ENCODE measurements around the gene DESI2. TPM values are rescaled to one million over a fixed set of nuclear protein-coding genes. Genes with fewer than 3 reads are reported as not detected.

DESI2 gene
- total RNA-seq, 4 donors from 2014 or later = 16.7 to 109 (median 37.7) TPM

DNA sequence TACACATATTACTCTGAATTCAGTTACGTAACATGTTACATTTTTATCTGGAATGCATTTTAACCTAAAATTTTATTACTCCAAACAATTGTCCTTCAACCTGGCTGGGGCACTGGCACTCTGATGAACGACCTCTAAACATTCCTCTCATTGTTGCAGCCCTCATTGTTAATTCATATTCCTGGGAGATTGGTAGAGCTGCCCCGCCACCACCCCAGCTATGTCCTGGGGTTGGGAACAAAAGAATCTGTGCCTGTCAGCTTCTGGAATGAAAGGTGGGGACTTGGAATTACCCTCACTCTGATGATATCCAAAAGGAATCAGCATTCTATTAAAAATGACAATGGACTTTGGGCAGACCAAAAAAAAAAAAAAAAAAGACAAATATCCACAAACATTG lies 38.0 kb upstream of the DESI2 start:
- Histone ChIP-seq H3K36me3 (no peaks in the 10 kb centered on the region), H3K27ac (no peak overlapping the region), H3K4me1 (no peaks in the 10 kb centered on the region), H3K27me3 (no peaks in the 10 kb centered on the region), H3K9me3 (no peaks in the 10 kb centered on the region), H3K4me3 (no peak overlapping the region)
- intact Hi-C loops (cut with DNase I; ENCODE audit: low total_unique reads) = no loop called here
- DNase-seq = no peak
- no peak for TF ChIP-seq POLR2A (IDR thresholded peaks at IDR 0.05)
- TF ChIP-seq, protein P1, sequence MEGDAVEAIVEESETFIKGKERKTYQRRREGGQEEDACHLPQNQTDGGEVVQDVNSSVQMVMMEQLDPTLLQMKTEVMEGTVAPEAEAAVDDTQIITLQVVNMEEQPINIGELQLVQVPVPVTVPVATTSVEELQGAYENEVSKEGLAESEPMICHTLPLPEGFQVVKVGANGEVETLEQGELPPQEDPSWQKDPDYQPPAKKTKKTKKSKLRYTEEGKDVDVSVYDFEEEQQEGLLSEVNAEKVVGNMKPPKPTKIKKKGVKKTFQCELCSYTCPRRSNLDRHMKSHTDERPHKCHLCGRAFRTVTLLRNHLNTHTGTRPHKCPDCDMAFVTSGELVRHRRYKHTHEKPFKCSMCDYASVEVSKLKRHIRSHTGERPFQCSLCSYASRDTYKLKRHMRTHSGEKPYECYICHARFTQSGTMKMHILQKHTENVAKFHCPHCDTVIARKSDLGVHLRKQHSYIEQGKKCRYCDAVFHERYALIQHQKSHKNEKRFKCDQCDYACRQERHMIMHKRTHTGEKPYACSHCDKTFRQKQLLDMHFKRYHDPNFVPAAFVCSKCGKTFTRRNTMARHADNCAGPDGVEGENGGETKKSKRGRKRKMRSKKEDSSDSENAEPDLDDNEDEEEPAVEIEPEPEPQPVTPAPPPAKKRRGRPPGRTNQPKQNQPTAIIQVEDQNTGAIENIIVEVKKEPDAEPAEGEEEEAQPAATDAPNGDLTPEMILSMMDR (IDR thresholded peaks at IDR 0.05) = no peak

DNA sequence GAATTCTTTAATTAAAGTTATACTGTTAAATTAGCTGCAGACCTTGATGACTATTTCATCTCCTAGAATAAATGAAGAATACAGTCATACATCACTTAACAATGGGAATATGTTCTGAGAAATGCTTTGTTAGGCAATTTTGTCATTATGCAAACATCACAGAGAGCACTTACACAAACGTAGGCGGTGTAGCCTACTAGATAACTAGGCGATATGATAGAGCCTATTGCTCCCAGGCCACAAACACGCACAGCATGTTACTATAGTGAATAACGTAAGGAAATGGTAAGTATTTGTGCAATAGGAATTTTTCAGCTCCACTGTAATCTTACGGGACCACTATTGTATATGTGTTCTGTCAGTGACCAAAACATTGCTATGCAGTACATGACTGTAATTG lies 37.6 kb upstream of the DESI2 start:
- no peak for DNase-seq
- Histone ChIP-seq H3K27me3 (no peaks in the 10 kb centered on the region), H3K4me3 (no peak overlapping the region), H3K36me3 (no peaks in the 10 kb centered on the region), H3K4me1 (no peaks in the 10 kb centered on the region), H3K27ac (no peak overlapping the region), H3K9me3 (no peaks in the 10 kb centered on the region)
- intact Hi-C loops (cut with DNase I; ENCODE audit: low total_unique reads) = no loop called here
- no peak for TF ChIP-seq POLR2A (IDR thresholded peaks at IDR 0.05)
- TF ChIP-seq, protein P1 (IDR thresholded peaks at IDR 0.05) = no peak

DNA sequence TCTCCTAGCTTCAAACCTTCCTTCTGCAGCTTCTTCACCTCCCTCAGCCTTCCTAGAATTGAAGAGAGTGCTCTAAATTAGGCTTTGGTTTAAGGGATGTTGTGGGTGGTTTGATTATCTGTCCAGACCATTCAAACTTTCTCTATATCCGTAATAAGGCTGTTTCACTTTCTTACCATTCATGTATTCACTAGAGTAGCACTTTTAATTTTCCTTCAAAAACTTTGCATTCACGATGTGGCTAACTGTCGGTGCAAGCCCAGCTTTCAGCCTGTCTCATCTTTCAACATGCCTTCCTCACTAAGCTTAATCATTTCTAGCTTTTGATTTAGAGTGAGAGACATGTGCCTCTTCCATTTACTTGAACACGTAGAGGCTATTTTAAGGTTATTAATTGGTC lies 26.2 kb upstream of the DESI2 start:
- no peak for TF ChIP-seq POLR2A (IDR thresholded peaks at IDR 0.05)
- TF ChIP-seq, protein P1 (IDR thresholded peaks at IDR 0.05) = no peak
- no peaks in the 10 kb centered on the region for H3K4me1 ChIP-seq
- DNase-seq = no peak
- intact Hi-C loops (cut with DNase I; ENCODE audit: low total_unique reads) = no loop called here
- H3K4me3 ChIP-seq = no peak overlapping the region
- no peaks in the 10 kb centered on the region for H3K36me3 ChIP-seq
- no peaks in the 10 kb centered on the region for H3K9me3 ChIP-seq
- H3K27me3 ChIP-seq = no peaks in the 10 kb centered on the region
- H3K27ac ChIP-seq = no peak overlapping the region

DNA sequence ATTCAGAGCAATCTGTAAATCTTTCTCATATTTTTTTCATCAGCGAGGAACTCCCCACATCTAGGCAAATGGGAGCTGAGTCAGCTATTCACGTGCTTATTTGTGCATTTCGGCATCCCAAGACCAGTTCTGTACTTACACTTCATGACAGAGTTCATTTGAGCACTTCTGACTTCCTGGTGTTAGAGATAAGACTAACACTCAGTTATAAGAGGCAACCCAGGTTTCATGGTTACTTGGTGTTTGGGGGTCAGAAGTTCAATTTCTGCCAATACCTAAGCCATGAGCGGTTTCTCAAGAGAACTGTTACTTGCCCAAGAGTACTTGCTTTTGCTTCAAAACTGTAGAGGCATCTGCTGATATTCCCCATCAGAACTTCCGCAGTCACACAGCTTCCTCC lies 24.1 kb upstream of the DESI2 start:
- H3K36me3 ChIP-seq = no peaks in the 10 kb centered on the region
- TF ChIP-seq, protein P1 (IDR thresholded peaks at IDR 0.05) = no peak
- no peak for TF ChIP-seq POLR2A (IDR thresholded peaks at IDR 0.05)
- H3K4me3 ChIP-seq = no peak overlapping the region
- no peaks in the 10 kb centered on the region for H3K27me3 ChIP-seq
- no peak for DNase-seq
- no peaks in the 10 kb centered on the region for H3K4me1 ChIP-seq
- H3K9me3 ChIP-seq = no peaks in the 10 kb centered on the region
- H3K27ac ChIP-seq = no peak overlapping the region
- intact Hi-C loops (cut with DNase I; ENCODE audit: low total_unique reads) = no loop called here

DNA sequence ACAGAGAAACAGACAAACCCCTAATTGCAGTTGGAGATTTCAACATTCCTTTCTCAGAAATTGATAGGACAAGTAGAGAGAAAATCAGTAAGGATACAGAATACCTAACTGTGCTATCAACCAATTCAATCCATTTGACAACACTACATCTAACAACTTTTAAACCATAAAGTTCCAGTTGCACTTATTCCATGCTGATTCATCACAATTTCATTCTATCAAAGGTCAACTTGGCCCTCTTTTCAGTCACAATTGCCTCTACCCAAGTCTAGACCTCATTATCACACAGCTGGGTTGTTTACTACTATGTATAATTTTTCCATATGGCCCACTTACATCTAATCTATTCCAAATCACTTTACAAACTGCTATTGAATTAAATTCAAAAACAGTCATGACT lies 19.8 kb upstream of the DESI2 start:
- no peak for DNase-seq
- Histone ChIP-seq H3K9me3 (no peaks in the 10 kb centered on the region), H3K36me3 (no peaks in the 10 kb centered on the region), H3K4me1 (no peaks in the 10 kb centered on the region), H3K27ac (no peak overlapping the region), H3K4me3 (no peak overlapping the region), H3K27me3 (no peaks in the 10 kb centered on the region)
- intact Hi-C loops (cut with DNase I; ENCODE audit: low total_unique reads) = no loop called here
- TF ChIP-seq, protein P1 (IDR thresholded peaks at IDR 0.05) = no peak
- no peak for TF ChIP-seq POLR2A (IDR thresholded peaks at IDR 0.05)
